ENCODE data around the gene EEIG2.

Gene EEIG2

DNA sequence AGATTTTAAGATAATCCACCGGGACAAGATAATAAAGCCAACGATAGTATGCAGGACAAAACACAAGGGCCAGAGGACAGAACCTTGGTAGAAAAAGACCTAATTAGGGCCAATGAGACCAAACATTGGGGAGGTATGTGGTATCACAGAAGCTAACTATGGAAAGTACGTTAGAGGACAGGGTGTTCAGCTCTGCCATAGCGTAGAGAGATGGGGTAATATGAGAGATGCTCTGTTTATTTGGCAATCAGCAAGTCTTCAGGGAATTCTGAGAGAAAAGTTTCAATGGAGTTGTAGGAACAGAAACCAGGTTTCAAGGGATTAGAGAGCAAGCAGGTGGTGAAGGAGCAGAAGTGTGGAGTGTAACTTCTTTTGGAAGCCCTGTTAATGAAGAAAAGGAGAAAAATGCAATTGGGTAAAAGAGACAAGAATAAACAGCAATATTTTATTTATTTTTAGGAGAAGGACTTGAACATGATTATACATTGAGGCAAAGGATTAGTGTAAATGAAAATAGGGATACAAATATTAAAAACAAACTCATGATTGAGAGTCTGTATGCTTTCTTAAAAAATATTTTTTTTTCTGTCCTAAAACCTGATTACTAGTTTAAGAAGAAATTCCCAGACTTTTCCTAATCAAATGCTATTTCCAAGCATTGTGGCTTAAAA, 24.0 kb downstream of the EEIG2 start:
- no peak for DNase-seq (ENCODE audit: low read depth in 2 of 2)

DNA sequence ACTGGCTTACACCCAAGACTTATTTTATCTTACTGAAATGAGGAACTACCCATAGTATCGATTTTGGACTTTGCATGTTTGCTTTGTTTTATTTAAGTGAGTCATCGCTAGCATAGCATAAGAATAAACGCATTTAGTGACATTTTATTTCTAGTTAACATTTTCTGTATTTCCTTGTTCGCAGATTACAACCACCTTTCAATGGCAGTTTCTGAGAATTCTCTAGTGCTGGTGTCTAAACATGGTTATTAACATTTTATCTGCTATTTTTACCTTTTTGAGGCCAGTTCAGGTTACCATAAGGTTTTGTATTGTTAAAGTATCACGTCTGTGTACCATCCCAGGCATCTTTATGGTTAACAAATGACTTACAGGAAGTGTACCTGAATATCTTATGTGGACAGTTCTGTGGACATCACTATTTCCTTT, 24.5 kb downstream of the EEIG2 start:
- DNase-seq (ENCODE audit: low read depth in 2 of 2), result no peak

DNA sequence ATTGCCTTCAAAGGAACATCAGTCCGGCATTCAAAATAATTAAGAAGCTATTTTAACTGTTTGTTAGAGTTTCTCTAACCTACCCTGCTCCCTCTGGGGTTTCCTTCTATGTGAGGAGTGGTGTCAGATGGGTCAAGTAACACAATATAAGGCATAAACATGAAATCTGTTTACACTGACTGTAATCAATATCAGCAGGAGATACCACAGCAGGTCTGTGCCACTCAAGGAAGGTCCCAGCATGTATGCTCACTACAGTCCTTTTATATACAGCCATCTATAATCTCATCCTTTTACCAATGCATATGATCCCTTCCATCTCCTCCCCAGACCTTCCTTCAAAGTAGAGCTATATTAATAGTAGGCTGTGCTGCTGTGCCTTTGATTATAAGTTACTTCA, 25.4 kb downstream of the EEIG2 start:
- no peak for DNase-seq (ENCODE audit: low read depth in 2 of 2)

DNA sequence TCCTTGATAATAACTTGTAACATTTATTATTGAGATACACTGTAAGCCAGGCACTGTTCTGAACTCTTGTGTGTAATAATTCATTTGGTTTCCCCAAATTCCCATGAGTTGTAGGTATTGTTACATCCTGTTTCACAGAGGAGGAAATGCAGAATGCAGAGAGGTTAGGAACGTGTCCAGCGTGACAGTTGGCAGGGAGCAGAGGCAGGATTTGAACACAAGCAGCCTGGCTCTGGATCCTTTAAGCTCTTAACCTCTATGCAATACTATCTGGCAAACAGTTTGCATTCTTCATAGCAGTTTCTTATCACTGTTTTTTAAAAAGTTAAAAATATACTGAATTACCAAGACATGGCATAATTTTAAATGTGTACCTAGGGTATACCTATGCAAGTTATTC, 30.5 kb downstream of the EEIG2 start:
- DNase-seq (ENCODE audit: low read depth in 2 of 2), result no peak

DNA sequence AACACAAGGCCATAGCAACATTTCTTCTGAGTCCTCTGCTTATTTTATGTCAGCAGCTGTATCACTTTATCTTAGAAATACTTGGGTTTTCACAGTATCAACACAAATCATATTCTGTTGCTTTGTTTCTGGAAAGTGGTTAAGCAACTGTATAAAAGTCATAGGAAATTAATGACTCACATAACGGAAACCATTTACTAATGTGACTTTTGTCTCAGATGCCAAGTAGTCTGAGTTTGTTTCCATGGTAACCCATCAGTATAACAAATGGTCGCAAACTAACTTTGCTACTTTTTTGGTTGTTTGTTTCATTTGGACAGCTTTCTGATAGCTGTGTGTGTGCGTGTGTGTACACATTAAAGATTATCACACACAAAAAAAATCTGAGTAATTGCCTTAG, 31.1 kb downstream of the EEIG2 start:
- no peak for DNase-seq (ENCODE audit: low read depth in 2 of 2)

DNA sequence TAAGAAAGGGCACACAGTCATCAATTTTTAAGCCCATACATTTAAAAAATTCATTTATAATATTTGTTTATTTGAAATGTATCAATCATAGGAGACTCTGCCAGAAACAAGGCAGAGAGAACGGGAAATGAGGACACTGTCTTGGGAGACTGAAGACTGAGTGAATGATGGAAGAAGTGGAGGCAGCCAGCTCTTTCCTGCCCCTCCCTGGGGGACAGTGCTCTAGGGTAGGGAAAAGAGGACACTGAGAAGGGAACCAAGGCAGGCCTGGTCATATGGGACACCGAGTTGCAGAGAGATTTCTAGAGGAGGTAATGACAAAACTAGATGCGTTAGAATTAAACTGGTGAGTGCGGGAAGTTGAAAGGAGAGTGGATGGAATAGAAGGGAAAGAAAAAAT, 31.6 kb downstream of the EEIG2 start:
- no peak for DNase-seq (ENCODE audit: low read depth in 2 of 2)

DNA sequence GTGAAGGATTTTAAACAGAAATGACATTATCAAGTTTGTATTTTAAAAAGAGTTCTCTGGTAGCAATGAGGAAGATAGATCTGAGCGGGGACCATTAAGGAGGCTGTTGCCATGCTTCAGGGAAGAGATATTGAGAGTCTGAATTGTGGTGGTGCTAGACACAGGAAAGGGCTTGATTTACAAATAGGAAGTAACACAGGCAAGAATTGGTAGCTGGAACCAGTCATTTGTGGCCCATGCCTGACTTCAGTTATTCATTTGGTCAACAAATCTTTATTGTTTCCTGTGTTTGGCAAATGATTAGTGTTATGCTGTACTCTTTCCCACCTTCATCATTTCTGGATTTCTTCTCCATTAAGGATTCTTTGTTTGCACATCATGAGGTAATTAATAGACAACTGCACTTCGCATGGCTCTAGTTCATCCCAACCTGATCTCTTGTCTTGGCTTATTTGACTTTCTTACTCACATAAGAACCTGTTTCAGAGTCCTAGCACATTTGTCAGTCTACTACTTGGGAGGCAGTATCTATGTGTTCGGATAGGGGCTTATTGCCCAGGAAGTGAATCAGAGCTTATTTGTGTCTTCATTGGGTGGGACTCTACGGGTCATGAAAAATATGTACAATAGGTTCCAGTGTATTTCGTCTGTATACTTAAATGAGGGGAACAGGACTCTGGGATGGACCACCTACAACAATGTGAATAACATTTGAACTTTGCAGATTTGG, 32.3 kb downstream of the EEIG2 start:
- no peak for DNase-seq (ENCODE audit: low read depth in 2 of 2)

DNA sequence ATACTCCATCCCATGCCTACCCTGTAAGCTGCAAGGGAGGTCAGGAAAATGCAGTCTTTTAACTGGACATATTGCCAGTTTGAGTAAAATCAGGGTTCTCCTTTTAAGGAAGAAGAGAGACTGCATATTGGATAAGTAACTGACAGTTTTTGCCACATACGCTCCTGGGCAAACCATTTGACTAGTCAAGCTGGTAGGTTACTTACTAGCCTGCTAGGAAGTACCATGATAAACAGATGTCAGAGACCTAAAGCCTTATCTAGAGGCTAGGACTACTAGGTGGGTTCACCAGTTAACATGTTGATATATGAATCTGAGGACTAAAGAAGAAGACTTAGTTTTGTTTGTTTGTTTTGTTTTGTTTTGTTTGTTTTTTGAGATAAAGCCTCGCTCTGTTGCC, 33.5 kb downstream of the EEIG2 start:
- no peak for DNase-seq (ENCODE audit: low read depth in 2 of 2)

DNA sequence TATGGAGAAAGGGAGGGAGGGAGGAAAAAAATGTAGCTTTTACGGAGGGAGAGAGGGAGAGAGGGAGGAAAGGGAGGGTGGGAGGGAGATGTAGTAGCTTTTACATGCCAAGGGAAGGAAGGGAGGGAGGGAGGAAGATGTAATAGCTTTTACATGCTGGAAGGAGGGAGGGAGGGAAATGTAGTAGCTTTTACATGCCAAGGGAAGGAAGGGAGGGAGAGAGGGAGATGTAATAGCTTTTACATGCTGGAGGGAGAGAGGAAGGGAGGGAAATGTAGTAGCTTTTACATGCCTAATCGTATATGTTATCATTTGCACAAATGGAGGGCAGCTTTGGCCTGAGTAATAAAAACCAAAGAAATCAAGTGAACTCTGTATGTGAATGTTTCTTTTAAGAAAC, 35.6 kb downstream of the EEIG2 start:
- DNase-seq (ENCODE audit: low read depth in 2 of 2), result no peak

DNA sequence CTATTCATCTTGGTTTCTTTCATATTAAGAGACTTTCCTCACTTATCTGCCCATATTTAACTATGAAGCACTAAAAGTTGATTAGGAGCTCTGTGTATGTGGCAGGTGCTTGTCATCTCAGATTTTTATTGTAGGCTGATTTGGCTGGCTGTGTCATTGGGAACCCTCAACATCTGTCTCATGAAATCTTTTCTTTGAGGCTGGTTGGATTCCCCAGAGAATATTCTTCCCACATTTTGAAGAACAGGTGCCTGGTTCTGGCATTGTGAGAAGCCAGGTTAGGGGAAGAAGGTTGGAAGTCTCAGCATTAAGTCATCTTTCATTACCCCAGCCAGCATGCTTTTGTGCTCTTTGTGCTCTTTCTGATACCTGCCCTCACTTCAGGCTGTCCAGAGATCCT, 37.1 kb downstream of the EEIG2 start:
- no peak for DNase-seq (ENCODE audit: low read depth in 2 of 2)

DNA sequence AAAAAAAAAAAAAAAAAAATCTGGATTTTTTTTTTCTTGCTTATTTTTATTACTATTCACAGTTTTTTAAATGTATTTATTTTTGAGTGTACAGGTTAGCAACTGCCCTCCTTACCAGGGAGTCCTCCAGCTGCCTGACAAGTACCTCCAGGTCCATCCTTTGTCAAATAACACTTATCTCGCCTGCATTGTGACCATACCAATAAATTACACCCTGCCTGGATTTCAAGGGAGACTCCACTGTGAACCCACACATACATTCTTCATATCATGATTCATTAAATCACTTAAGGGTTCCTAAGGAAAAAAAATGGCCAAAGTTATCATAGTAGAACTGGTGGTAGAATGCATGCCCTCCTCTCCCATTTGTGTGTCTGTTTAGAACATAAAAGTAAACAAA, 38.4 kb downstream of the EEIG2 start:
- DNase-seq (ENCODE audit: low read depth in 2 of 2), result no peak

DNA sequence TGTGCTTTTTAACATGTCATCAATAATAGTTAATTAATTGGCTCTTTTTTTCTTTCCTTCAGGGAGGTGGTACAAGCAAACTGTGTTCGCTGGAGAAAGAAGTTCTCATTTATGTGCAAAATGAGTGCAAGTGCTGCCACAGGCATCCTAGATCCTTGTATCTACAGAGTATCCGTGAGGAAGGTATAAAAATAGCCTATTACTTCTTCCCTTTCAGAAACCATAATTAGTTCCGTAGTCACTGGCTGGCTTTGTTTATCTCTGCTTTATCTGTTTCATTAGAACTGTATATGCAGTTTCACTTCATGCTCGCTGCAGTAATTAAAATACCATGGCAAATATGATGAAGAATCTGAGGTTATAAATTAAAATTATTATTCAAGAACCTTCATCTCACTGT, 40.6 kb downstream of the EEIG2 start:
- DNase-seq (ENCODE audit: low read depth in 2 of 2), result no peak

DNA sequence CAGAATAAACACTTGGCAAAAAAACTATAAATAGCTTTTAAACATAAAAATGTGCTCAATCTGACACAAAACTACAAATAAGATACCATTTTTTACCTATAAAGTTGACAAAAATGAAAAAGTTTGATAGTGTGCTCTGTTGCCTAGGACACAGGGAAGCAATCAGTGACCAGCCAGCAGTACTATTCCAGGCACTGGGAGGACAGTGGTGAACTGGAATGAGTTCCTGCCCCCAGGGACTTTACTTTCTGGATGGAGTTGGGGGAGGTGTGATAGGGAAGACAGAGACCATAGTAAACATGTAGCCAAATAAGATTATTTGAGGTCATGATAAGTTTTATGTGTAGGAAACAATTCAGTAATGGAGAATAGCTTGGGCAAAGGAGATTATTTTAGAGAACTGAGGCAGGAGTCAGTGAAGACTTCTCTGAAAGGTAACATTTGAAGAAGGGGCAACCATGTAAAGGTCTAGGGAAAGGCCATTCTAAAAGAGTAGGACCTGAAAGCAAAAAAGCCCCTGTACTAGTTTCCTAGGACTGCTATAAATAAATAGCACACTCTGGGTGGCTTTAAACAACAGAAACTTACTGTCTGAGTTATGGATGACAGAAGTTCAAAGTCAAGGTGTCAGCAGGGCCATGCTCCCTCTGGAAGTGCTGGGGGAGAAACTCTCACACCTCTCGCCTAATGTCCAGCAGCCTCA, 42.0 kb downstream of the EEIG2 start:
- DNase-seq (ENCODE audit: low read depth in 2 of 2), result no peak

DNA sequence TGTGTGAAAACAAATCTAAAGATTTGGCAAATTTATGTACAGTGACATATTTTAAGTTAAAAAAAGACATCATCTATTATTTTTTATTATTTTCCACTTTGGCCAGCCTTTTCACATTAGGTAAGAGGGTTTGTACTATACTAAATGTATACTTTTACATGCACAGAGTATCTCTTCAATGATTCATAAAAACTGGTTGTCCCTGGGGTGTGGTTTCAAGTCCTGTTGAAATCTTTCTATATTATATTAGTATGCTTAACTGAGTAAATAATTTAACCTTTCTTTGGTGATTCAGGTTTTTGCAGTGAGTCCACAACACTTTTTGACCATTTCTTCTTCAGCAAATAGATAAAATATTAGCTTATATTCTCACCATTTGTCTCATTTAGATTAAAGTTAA, 45.7 kb downstream of the EEIG2 start:
- no peak for DNase-seq (ENCODE audit: low read depth in 2 of 2)

DNA sequence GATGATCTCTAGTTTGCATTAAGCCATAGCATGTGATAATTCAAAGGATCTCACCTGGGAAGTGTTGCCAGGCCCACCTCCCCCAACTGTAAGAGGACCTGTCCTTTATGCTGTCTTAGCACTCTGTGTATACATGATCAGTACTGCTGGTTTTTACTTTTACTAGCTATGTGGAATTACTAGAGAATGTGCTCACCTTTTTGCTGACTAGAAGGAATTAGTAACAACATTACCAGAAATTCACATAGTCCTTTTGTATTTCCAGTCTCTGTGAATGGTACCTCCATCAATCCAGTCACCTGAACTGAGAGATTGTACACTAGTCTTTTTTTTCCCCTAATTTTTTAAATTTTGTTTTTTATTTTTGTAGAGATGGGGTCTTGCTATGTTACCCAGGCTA, 46.6 kb downstream of the EEIG2 start:
- no peak for DNase-seq (ENCODE audit: low read depth in 2 of 2)

DNA sequence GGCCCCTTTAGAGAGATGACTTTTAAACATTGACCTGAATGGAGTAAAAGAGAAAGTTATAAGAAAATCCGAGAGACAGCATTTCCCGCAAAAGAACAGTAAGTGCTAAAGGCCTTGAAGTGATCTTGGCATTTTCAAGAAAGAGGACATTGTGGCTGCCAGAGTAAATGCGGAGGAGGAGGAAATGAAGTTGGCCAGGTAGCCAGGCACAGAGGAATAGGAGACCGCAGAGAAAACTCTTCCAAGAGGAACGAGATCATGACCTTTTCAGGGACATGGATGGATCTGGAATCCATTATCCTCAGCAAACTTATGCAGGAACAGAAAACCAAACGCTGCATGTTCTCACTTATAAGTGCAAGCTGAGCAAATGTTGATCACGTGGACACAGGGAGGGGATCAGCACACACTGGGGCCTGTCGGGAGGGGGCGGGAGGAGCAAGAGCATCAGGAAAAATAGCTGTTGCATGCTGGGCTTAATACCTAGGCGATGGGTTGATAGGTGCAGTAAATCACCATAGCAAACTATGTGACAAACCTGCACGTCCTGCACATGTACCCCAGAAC, 49.7 kb downstream of the EEIG2 start:
- no peak for DNase-seq (ENCODE audit: low read depth in 2 of 2)
